HepG2 (cell line): Measurements from ENCODE around the gene TLK1. TPM values are rescaled to one million over a fixed set of nuclear protein-coding genes. Genes with fewer than 3 reads are reported as not detected.

Experiments used
- ARID5B ChIP-seq: IDR thresholded peaks from 2 replicates; pipeline ENCODE4 v1.4.0; 2020; ENCODE audit warnings: mild to moderate bottlenecking, missing genetic modification reagents
- ATF5 ChIP-seq: sonication (generic); formaldehyde crosslinking; IDR thresholded peaks from 2 replicates; pipeline ENCODE4 v1.4.0; 2020; ENCODE audit warnings: mild to moderate bottlenecking, low read depth, missing genetic modification reagents
- CCAR2 ChIP-seq: fragments of 200-400 bp; formaldehyde crosslinking; optimal IDR thresholded peaks from 2 replicates; pipeline ENCODE3; 2018; ENCODE audit warnings: low read depth, mild to moderate bottlenecking, low read length, moderate library complexity
- HDAC2 ChIP-seq: sonication (generic); formaldehyde crosslinking; IDR thresholded peaks from 2 replicates; pipeline ENCODE4 v1.4.0; 2020; ENCODE audit warnings: missing genetic modification reagents
- HNF4G ChIP-seq, 2 experiments: sonication (generic) in 1 of 2; formaldehyde crosslinking in 1 of 2; IDR thresholded peaks; 2 replicates each; pipeline versions ENCODE4 v1.4.0 to v1.6.1; 2011 to 2020; ENCODE audit warnings: borderline replicate concordance in 2 of 2, low read depth in 2 of 2, mild to moderate bottlenecking in 2 of 2, low read length in 1 of 2, missing genetic modification reagents in 1 of 2, moderate library complexity in 1 of 2
- JUN ChIP-seq: sonication (generic); formaldehyde crosslinking; IDR thresholded peaks from 2 replicates; pipeline ENCODE4 v1.4.0; 2020; ENCODE audit warnings: mild to moderate bottlenecking, missing genetic modification reagents
- MXD4 ChIP-seq: IDR thresholded peaks from 2 replicates; pipeline ENCODE4 v1.6.1; 2016; ENCODE audit warnings: mild to moderate bottlenecking, missing biosample characterization, missing genetic modification reagents
- PHF5A ChIP-seq: IDR thresholded peaks from one replicate; pipeline ENCODE4 v1.6.1; 2018; ENCODE audit warnings: low read depth, missing genetic modification reagents; ENCODE audit not compliant: unreplicated experiment
- PRDM15 ChIP-seq: sonication (generic); formaldehyde crosslinking; IDR thresholded peaks from 2 replicates; pipeline ENCODE4 v1.4.0; 2020; ENCODE audit warnings: missing genetic modification reagents
- ZNF160 ChIP-seq: sonication (generic); formaldehyde crosslinking; IDR thresholded peaks from 2 replicates; pipeline ENCODE4 v1.8.0; 2022; ENCODE audit warnings: mild to moderate bottlenecking, inconsistent platforms, missing genetic modification reagents
- ZNF263 ChIP-seq: sonication (generic); formaldehyde crosslinking; IDR thresholded peaks from 2 replicates; pipeline ENCODE4 v1.4.0; 2020; ENCODE audit warnings: missing genetic modification reagents
- ZNF282 ChIP-seq: fragments of 450-650 bp; IDR thresholded peaks from 2 replicates; pipeline ENCODE4 v1.6.1; 2018; ENCODE audit not compliant: partially characterized antibody
- ZNF616 ChIP-seq: sonication (generic); formaldehyde crosslinking; IDR thresholded peaks from 2 replicates; pipeline ENCODE4 v1.5.0; 2020; ENCODE audit warnings: low read depth, mild to moderate bottlenecking, missing genetic modification reagents
- ZNF766 ChIP-seq: sonication (generic); formaldehyde crosslinking; IDR thresholded peaks from 2 replicates; pipeline ENCODE4 v1.5.0; 2020; ENCODE audit warnings: missing genetic modification reagents, borderline replicate concordance
- ZNF773 ChIP-seq: sonication (generic); formaldehyde crosslinking; IDR thresholded peaks from 2 replicates; pipeline ENCODE4 v1.4.0; 2020; ENCODE audit warnings: missing genetic modification reagents, borderline replicate concordance
- polyA plus RNA-seq, 8 experiments: library from polyadenylated mRNA; depleted of rRNA in 3 of 8; stranded (reverse) in 7 of 8; unstranded in 1 of 8; fragments of >200 nt; fragmentation: Illumina TruSeq in 4 of 8; extraction: Trizol in 4 of 8; gene quantifications; 2 replicates each; pipeline versions ENCODE4 v1.2.1 to v1.2.3, GENCODE V29; 2011 to 2016; ENCODE audit warnings: low read depth in 4 of 8, missing spikeins in 1 of 8, mixed read lengths in 1 of 8; ENCODE audit not compliant: insufficient read depth in 1 of 8
- total RNA-seq, 5 experiments: library from RNA; depleted of rRNA; stranded (reverse); fragments of >200 nt; fragmentation: Illumina TruSeq; extraction: Trizol; gene quantifications; 2 replicates each; pipeline ENCODE4 v1.2.3, GENCODE V29; 2016; ENCODE audit warnings: low read depth in 1 of 5
- TF ChIP-seq, protein P1 (sequence below): sonication (generic); formaldehyde crosslinking; IDR thresholded peaks from 2 replicates; pipeline ENCODE4 v1.4.0; 2020; ENCODE audit warnings: low read depth, missing genetic modification reagents

Gene TLK1
- total and polyA plus RNA-seq, 2 of the 13 experiments (the other 11 are each of a cell fraction or from before 2014, with no cell fraction given) = 16.8 to 28.7 TPM

DNA sequence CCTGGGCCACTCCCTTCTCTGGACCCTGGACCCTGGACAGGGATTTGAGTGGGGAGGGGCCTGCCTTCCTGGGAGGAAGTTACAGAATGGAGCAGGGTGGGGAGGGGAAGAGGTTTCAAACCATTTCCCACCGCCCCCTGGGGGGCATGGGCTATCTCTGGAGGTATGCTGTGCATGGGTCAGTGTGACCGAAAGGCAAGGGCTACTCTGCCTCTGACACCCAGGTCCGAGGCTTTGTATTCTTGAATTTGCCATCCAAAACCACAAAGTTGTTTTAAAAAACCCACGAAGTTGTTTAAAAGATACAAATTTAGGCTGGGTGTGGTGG lies 184.8 kb downstream of the TLK1 start (continued):
- no peak for TF ChIP-seq HDAC2 (CRISPR knock-in tag)
- no peak for TF ChIP-seq PRDM15
- no peak for TF ChIP-seq ZNF160
- TF ChIP-seq MXD4 (CRISPR knock-in tag) = no peak
- peak; percentile 51 for TF ChIP-seq HNF4G (IDR thresholded peaks at IDR 0.05; ENCODE audit: borderline replicate concordance, low read depth, low read length)
- TF ChIP-seq HNF4G (CRISPR knock-in tag; IDR thresholded peaks at IDR 0.05; ENCODE audit: borderline replicate concordance, low read depth) = no peak
- no peak for TF ChIP-seq JUN (CRISPR knock-in tag)
- no peak for TF ChIP-seq ZNF282
- no peak for TF ChIP-seq PHF5A (CRISPR knock-in tag)
- TF ChIP-seq ZNF773 (CRISPR knock-in tag) = no peak
- TF ChIP-seq, protein P1, sequence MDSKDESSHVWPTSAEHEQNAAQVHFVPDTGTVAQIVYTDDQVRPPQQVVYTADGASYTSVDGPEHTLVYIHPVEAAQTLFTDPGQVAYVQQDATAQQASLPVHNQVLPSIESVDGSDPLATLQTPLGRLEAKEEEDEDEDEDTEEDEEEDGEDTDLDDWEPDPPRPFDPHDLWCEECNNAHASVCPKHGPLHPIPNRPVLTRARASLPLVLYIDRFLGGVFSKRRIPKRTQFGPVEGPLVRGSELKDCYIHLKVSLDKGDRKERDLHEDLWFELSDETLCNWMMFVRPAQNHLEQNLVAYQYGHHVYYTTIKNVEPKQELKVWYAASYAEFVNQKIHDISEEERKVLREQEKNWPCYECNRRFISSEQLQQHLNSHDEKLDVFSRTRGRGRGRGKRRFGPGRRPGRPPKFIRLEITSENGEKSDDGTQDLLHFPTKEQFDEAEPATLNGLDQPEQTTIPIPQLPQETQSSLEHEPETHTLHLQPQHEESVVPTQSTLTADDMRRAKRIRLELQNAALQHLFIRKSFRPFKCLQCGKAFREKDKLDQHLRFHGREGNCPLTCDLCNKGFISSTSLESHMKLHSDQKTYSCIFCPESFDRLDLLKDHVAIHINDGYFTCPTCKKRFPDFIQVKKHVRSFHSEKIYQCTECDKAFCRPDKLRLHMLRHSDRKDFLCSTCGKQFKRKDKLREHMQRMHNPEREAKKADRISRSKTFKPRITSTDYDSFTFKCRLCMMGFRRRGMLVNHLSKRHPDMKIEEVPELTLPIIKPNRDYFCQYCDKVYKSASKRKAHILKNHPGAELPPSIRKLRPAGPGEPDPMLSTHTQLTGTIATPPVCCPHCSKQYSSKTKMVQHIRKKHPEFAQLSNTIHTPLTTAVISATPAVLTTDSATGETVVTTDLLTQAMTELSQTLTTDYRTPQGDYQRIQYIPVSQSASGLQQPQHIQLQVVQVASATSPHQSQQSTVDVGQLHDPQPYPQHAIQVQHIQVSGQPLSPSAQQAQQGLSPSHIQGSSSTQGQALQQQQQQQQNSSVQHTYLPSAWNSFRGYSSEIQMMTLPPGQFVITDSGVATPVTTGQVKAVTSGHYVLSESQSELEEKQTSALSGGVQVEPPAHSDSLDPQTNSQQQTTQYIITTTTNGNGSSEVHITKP (CRISPR knock-in tag) = no peak
- TF ChIP-seq ZNF263 (CRISPR knock-in tag) = no peak
- TF ChIP-seq ARID5B (CRISPR knock-in tag) = 0 out of 2 replicates have a peak, but pooled peaks have one; percentile 2
- 0 out of 2 replicates have a peak, but pooled peaks have one; percentile 1 for TF ChIP-seq ATF5 (CRISPR knock-in tag)
- no peak; the same call in 1 of the 2 replicates for TF ChIP-seq ZNF766 (CRISPR knock-in tag)
- TF ChIP-seq ZNF616 = no peak
- TF ChIP-seq CCAR2 = no peak
